HCT116 (cell line): ENCODE results near the gene GATA3. TPM values are rescaled to one million over a fixed set of nuclear protein-coding genes. Genes with fewer than 3 reads are reported as not detected.

ENCODE experiments used
- ATAC-seq: fragments of 200-7000 bp; cut with Tn5 transposase; 2 replicates; pipeline ENCODE4 v1.9.1; 2020; ENCODE audit warnings: mild to moderate bottlenecking, moderate library complexity
- BruUV-seq: library from RNA; stranded (reverse); fragments of 400-500 nt; replicated peaks from 2 replicates; lab custom pipeline; 2021; lab: Mats Ljungman, UMichigan
- CTCF ChIA-PET: fragments of 300-600 bp; sonication (Branson Sonifier 250); formaldehyde crosslinking; loops from one replicate; lab custom pipeline; 2021; ENCODE audit warnings: antibody characterized with exemption; lab: Charles Lee
- POLR2A ChIA-PET: fragments of 300-600, 350-600 bp; sonication (Branson Sonifier 250); formaldehyde crosslinking; loops from one replicate; lab custom pipeline; 2021; ENCODE audit warnings: antibody characterized with exemption; lab: Charles Lee
- RAD21 ChIA-PET, 2 experiments: fragments of 300-600 bp; sonication (Branson Sonifier 250); formaldehyde crosslinking; loops; one replicate each; lab custom pipeline; 2023; ENCODE audit warnings: low total read pairs in 2 of 2; ENCODE audit not compliant: uncharacterized antibody in 2 of 2, unreplicated experiment in 2 of 2, low non-redundant PET in 1 of 2; lab: Charles Lee
- DNase-seq: peaks from one replicate; pipeline ENCODE4 v3.0.0-alpha.2; 2010; ENCODE audit warnings: low read depth, low spot score
- H2AFZ ChIP-seq: fragments of 200-600 bp; shearing (Covaris generic), sonication (generic); 2 replicates; pipeline ENCODE4 v1.6.1; 2017; ENCODE audit warnings: low read depth, mixed run types, mixed read lengths, antibody characterized with exemption, low read length; ENCODE audit not compliant: poor library complexity, severe bottlenecking
- H3K27ac ChIP-seq: 2 replicates; pipeline ENCODE4 v1.5.1; 2012; ENCODE audit warnings: low read depth, low read length
- H3K27me3 ChIP-seq: fragments of 200-600 bp; sonication (generic); 2 replicates; pipeline ENCODE4 v1.6.1; 2016; ENCODE audit warnings: mixed run types, low read length, mixed read lengths; ENCODE audit not compliant: insufficient read depth
- H3K36me3 ChIP-seq, 2 experiments: fragments of 200-500 bp in 1 of 2; fragments of 200-600 bp in 1 of 2; sonication (Bioruptor generic) in 1 of 2; sonication (generic) in 1 of 2; 2 replicates each; pipeline versions ENCODE4 v1.5.1 to v1.6.1; 2014 to 2016; ENCODE audit warnings: low read length in 2 of 2, inconsistent platforms in 1 of 2, mixed read lengths in 1 of 2, mixed run types in 1 of 2; ENCODE audit not compliant: insufficient read depth in 2 of 2, control insufficient read depth in 1 of 2
- H3K4me1 ChIP-seq, 2 experiments: fragments of 200-600 bp in 1 of 2; sonication (generic) in 1 of 2; 2 replicates each; pipeline versions ENCODE4 v1.5.1 to v1.6.1; 2012 to 2017; ENCODE audit warnings: low read length in 2 of 2, inconsistent platforms in 1 of 2, mild to moderate bottlenecking in 1 of 2, mixed read lengths in 1 of 2, mixed run types in 1 of 2, moderate library complexity in 1 of 2; ENCODE audit not compliant: insufficient read depth in 2 of 2, control insufficient read depth in 1 of 2
- H3K4me2 ChIP-seq: fragments of 200-600 bp; sonication (generic); 2 replicates; pipeline ENCODE4 v1.6.1; 2017; ENCODE audit warnings: mixed run types, low read length, mixed read lengths
- H3K4me3 ChIP-seq, 2 experiments: fragments of 200-600 bp in 1 of 2; sonication (generic) in 1 of 2; replicated peaks in 1 of 2; 2 replicates each; pipeline ENCODE4 v1.5.1; 2011 to 2016; ENCODE audit warnings: low read length in 2 of 2, control low read depth in 1 of 2, low read depth in 1 of 2, mild to moderate bottlenecking in 1 of 2, mixed read lengths in 1 of 2, mixed run types in 1 of 2
- H3K79me2 ChIP-seq: fragments of 200-600 bp; sonication (generic); 2 replicates; pipeline ENCODE4 v1.6.1; 2017; ENCODE audit warnings: mild to moderate bottlenecking, mixed run types, low read length, moderate library complexity, mixed read lengths; ENCODE audit not compliant: insufficient read depth
- H3K9ac ChIP-seq: fragments of 200-600 bp; sonication (generic); 2 replicates; pipeline ENCODE4 v1.6.1; 2016; ENCODE audit warnings: low read length, mixed read lengths
- H3K9me2 ChIP-seq: fragments of 200-600 bp; sonication (generic), shearing (Covaris generic); 2 replicates; pipeline ENCODE4 v1.6.1; 2017; ENCODE audit warnings: mixed run types, mild to moderate bottlenecking, moderate library complexity; ENCODE audit not compliant: insufficient read depth
- H3K9me3 ChIP-seq, 2 experiments: fragments of 200-500 bp in 1 of 2; fragments of 200-600 bp in 1 of 2; sonication (Bioruptor generic) in 1 of 2; sonication (generic) in 1 of 2; 2 replicates each; pipeline ENCODE4 v1.6.1; 2014 to 2017; ENCODE audit warnings: low read length in 2 of 2, mixed read lengths in 2 of 2, inconsistent platforms in 1 of 2, low read depth in 1 of 2, mild to moderate bottlenecking in 1 of 2, mixed run types in 1 of 2, moderate library complexity in 1 of 2; ENCODE audit not compliant: control insufficient read depth in 1 of 2, insufficient read depth in 1 of 2
- H4K20me1 ChIP-seq: fragments of 200-600 bp; sonication (generic), shearing (Covaris generic); 2 replicates; pipeline ENCODE4 v1.6.1; 2017; ENCODE audit warnings: mixed run types, mild to moderate bottlenecking, moderate library complexity; ENCODE audit not compliant: insufficient read depth
- ATF3 ChIP-seq: IDR thresholded peaks from 2 replicates; pipeline ENCODE4 v1.6.1; 2012
- CBX3 ChIP-seq: IDR thresholded peaks from 2 replicates; pipeline ENCODE4 v1.6.1; 2012; ENCODE audit warnings: low read depth
- CTCF ChIP-seq, 3 experiments: fragments of 200-600 bp in 1 of 3; sonication (generic) in 1 of 3; IDR thresholded peaks in 2 of 3; conservative IDR thresholded peaks in 1 of 3; 2 replicates each; pipeline ENCODE4 v1.5.1; 2012 to 2017; ENCODE audit warnings: low read depth in 2 of 3, low read length in 2 of 3, antibody characterized with exemption in 1 of 3, borderline replicate concordance in 1 of 3, control low read depth in 1 of 3, mild to moderate bottlenecking in 1 of 3, mixed read lengths in 1 of 3, mixed run types in 1 of 3, moderate library complexity in 1 of 3; ENCODE audit not compliant: insufficient read depth in 1 of 3
- ELF1 ChIP-seq: IDR thresholded peaks from 2 replicates; pipeline ENCODE4 v1.6.1; 2012; ENCODE audit warnings: low read depth, borderline replicate concordance
- EZH2 ChIP-seq: fragments of 200-600 bp; sonication (generic); IDR thresholded peaks from 2 replicates; pipeline ENCODE4 v1.6.1; 2017; ENCODE audit warnings: antibody characterized with exemption, mixed run types
- EZH2phosphoT487 ChIP-seq: fragments of 200-600 bp; IDR thresholded peaks from 2 replicates; pipeline ENCODE4 v1.6.1; 2018; ENCODE audit warnings: antibody characterized with exemption, borderline replicate concordance
- FOSL1 ChIP-seq: IDR thresholded peaks from 2 replicates; pipeline ENCODE4 v1.6.1; 2012; ENCODE audit warnings: low read depth
- MAX ChIP-seq: IDR thresholded peaks from 2 replicates; pipeline ENCODE4 v1.6.1; 2012
- POLR2A ChIP-seq: IDR thresholded peaks from 2 replicates; pipeline ENCODE4 v1.7.0; 2011; ENCODE audit warnings: borderline replicate concordance; ENCODE audit not compliant: insufficient read depth, insufficient read length; ENCODE audit errors: extremely low read depth
- RAD21 ChIP-seq: IDR thresholded peaks from 2 replicates; pipeline ENCODE4 v1.6.1; 2012; ENCODE audit warnings: low read depth, mild to moderate bottlenecking
- REST ChIP-seq: IDR thresholded peaks from 2 replicates; pipeline ENCODE4 v1.6.1; 2012; ENCODE audit warnings: low read depth
- SIN3A ChIP-seq: IDR thresholded peaks from 2 replicates; pipeline ENCODE4 v1.6.1; 2012; ENCODE audit warnings: low read depth
- SRF ChIP-seq: IDR thresholded peaks from 2 replicates; pipeline ENCODE4 v1.6.1; 2012; ENCODE audit warnings: low read depth
- TCF7L2 ChIP-seq: IDR thresholded peaks from 2 replicates; pipeline ENCODE4 v1.7.0; 2011; ENCODE audit warnings: borderline replicate concordance, inconsistent platforms; ENCODE audit not compliant: insufficient read depth, insufficient read length; ENCODE audit errors: extremely low read depth
- YY1 ChIP-seq: IDR thresholded peaks from 2 replicates; pipeline ENCODE4 v1.6.1; 2011; ENCODE audit warnings: low read length, low read depth, moderate library complexity, mild to moderate bottlenecking; ENCODE audit not compliant: insufficient replicate concordance; ENCODE audit errors: extremely low read depth
- ZBTB33 ChIP-seq: IDR thresholded peaks from 2 replicates; pipeline ENCODE4 v1.6.1; 2011; ENCODE audit warnings: mild to moderate bottlenecking, low read length, moderate library complexity; ENCODE audit not compliant: insufficient replicate concordance; ENCODE audit errors: extremely low read depth
- ZFX ChIP-seq: fragments of 450-650 bp; IDR thresholded peaks from 2 replicates; pipeline ENCODE4 v1.6.1; 2017
- ZNF274 ChIP-seq: fragments of 200-500 bp; sonication (Bioruptor generic); IDR thresholded peaks from 2 replicates; pipeline ENCODE4 v1.6.1; 2014; ENCODE audit warnings: mild to moderate bottlenecking, low read depth, low read length, inconsistent platforms
- intact Hi-C: fragments of 100-400 bp; cut with micrococcal nuclease; formaldehyde crosslinking; loops from 2 replicates; pipeline ENCODE4 v1.10.0; 2022
- total RNA-seq: library from RNA; stranded (reverse); gene quantifications from one replicate; pipeline ENCODE4 v1.2.1, GENCODE V29; 2021; ENCODE audit not compliant: unreplicated experiment

GATA3 gene
- total RNA-seq, 1 experiment from 2014 or later, result 2.7 TPM

GRCh38 chr10:8086315-8086714 is 31.8 kb downstream of the GATA3 start:
- CTCF ChIA-PET, result no interaction called here
- no peak for TF ChIP-seq RAD21
- TF ChIP-seq FOSL1, result no peak
- TF ChIP-seq CTCF (IDR thresholded peaks at IDR 0.05 in 2 of 3, conservative IDR thresholded peaks at IDR 0.05 in 1 of 3; ENCODE audit: borderline replicate concordance in 1 of 3, insufficient read depth in 1 of 3, low read depth in 2 of 3, low read length in 2 of 3), result no peak
- TF ChIP-seq EZH2phosphoT487, result no peak
- TF ChIP-seq ELF1, result no peak
- TF ChIP-seq EZH2, result no peak
- TF ChIP-seq YY1, result no peak
- TF ChIP-seq ATF3, result no peak
- TF ChIP-seq SRF, result no peak
- no peak for TF ChIP-seq ZBTB33
- TF ChIP-seq TCF7L2, result no peak
- no peak for TF ChIP-seq SIN3A
- no peak for TF ChIP-seq CBX3
- no peak for TF ChIP-seq REST
- TF ChIP-seq POLR2A, result no peak
- no peak for TF ChIP-seq MAX
- TF ChIP-seq ZNF274, result no peak
- no peak for TF ChIP-seq ZFX
- TF ChIP-seq, all 23 proteins: peak for 0
- ATAC-seq (no peak), DNase-seq (no peak)
- no peaks in the 10 kb centered on the region for H3K79me2 ChIP-seq
- H2AFZ ChIP-seq, result no peak overlapping the region
- BruUV-seq, result no TSS peak
- no peak overlapping the region for H3K4me3 ChIP-seq
- no peak overlapping the region for H3K27ac ChIP-seq
- H3K36me3 ChIP-seq, result no peaks in the 10 kb centered on the region
- H3K4me1 ChIP-seq, result no peaks in the 10 kb centered on the region
- H3K9me3 ChIP-seq, result no peaks in the 10 kb centered on the region
- 0 out of 2 replicates have a peak, but pooled peaks cover 4% of the 10 kb centered on the region for H3K27me3 ChIP-seq
- intact Hi-C loops, result no loop called here
- ChIA-PET POLR2A (no interaction called here), RAD21 (no interaction called here)
- no peaks in the 10 kb centered on the region for H4K20me1 ChIP-seq
- H3K9ac ChIP-seq, result no peak overlapping the region
- no peaks in the 10 kb centered on the region for H3K9me2 ChIP-seq
- H3K4me2 ChIP-seq, result no peak overlapping the region
